K562 (cell line): Measurements from ENCODE around the gene INPP5D.

ENCODE experiments used
- ARHGAP35 ChIP-seq: fragments of 450-650 bp; IDR thresholded peaks from 2 replicates; pipeline ENCODE4 v1.6.1; 2018; ENCODE audit not compliant: partially characterized antibody
- CHD4 ChIP-seq: fragments of 200-600 bp; sonication (generic); IDR thresholded peaks from 3 replicates; pipeline ENCODE4 v1.6.1; 2012; ENCODE audit warnings: low read depth, mild to moderate bottlenecking, mixed read lengths, low read length, inconsistent platforms; ENCODE audit not compliant: insufficient read depth, insufficient replicate concordance, poor library complexity, severe bottlenecking
- CREB1 ChIP-seq, 2 experiments: sonication (generic) in 1 of 2; formaldehyde crosslinking in 1 of 2; IDR thresholded peaks; 2 replicates each; pipeline versions ENCODE4 v1.6.1 to v1.8.0; 2012 to 2022; ENCODE audit warnings: inconsistent platforms in 1 of 2, mild to moderate bottlenecking in 1 of 2, missing genetic modification reagents in 1 of 2, moderate library complexity in 1 of 2
- FOXK1 ChIP-seq: sonication (generic); formaldehyde crosslinking; IDR thresholded peaks from 2 replicates; pipeline ENCODE4 v1.8.0; 2022; ENCODE audit warnings: missing genetic modification reagents, mild to moderate bottlenecking, borderline replicate concordance
- NFIC ChIP-seq: fragments of 450-650 bp; IDR thresholded peaks from 2 replicates; pipeline ENCODE4 v1.6.1; 2017; ENCODE audit warnings: mild to moderate bottlenecking, inconsistent platforms
- POLR3G ChIP-seq: IDR thresholded peaks from 2 replicates; pipeline ENCODE4 v1.6.1; 2011; ENCODE audit not compliant: insufficient read length, insufficient replicate concordance; ENCODE audit errors: extremely low read depth
- SP2 ChIP-seq: IDR thresholded peaks from 2 replicates; pipeline ENCODE4 v1.6.1; 2011; ENCODE audit warnings: mild to moderate bottlenecking, low read depth, low read length, moderate library complexity; ENCODE audit not compliant: poor library complexity, severe bottlenecking; ENCODE audit errors: extremely low read depth
- ZNF41 ChIP-seq: fragments of 250-450 bp; sonication (Bioruptor Pico); conservative IDR thresholded peaks from 2 replicates; pipeline ENCODE4 v1.4.0; 2020; ENCODE audit warnings: mild to moderate bottlenecking
- ZNF561 ChIP-seq: fragments of 450-650 bp; formaldehyde crosslinking; conservative IDR thresholded peaks from 2 replicates; pipeline ENCODE4 v1.4.0; 2020; ENCODE audit warnings: mild to moderate bottlenecking, moderate library complexity
- ZNF764 ChIP-seq: fragments of 250-450 bp; sonication (Bioruptor Pico); IDR thresholded peaks from 2 replicates; pipeline ENCODE4 v1.4.0; 2020; ENCODE audit warnings: low read depth, mild to moderate bottlenecking, moderate library complexity
- TF ChIP-seq, protein P1 (sequence below), 3 experiments: IDR thresholded peaks in 2 of 3; conservative IDR thresholded peaks in 1 of 3; 2 replicates each; pipeline ENCODE4 v1.5.1; 2011 to 2012; ENCODE audit warnings: low read length in 3 of 3, mild to moderate bottlenecking in 3 of 3, control low read depth in 2 of 3, improper control_type of control experiment in 1 of 3, inconsistent platforms in 1 of 3, low read depth in 1 of 3, mixed read lengths in 1 of 3, moderate library complexity in 1 of 3; ENCODE audit not compliant: insufficient read depth in 2 of 3
- TF ChIP-seq, protein P2 (sequence below): fragments of 250-450 bp; sonication (Bioruptor Pico); IDR thresholded peaks from 2 replicates; pipeline ENCODE4 v1.8.0; 2021; ENCODE audit warnings: moderate library complexity, mild to moderate bottlenecking, inconsistent platforms

DNA sequence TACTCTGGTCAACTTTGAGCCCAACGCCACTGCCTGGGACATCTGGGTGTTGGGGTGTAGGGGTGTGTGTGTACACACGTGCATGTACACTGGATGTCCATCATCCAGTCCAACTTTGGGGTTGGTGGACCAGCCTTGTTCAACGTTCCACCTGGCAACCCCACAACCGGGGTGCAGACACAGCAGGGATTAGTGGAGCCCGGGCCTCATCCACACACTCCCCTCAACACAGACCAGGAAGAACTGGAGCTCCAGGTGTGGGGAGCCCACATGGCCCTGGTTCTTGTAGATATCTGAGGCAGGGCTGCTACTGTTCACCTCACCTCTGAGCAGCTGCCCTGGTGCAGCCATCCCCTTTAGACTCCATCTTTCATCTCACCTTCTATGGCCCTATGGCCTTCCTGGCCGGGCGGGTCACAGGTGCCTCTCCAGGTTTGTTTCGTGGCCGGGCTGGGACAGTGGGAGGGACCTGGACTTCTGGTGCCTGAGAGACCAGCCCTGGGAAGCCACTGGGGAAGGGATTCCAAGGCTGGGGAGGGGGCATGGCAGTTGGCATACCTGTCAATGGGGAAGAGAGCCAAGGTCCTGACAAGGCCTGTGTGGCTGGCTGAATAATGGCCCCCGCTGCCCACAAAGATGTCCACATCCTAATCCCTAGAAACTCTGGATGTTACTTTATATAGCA, 20.2 kb upstream of the INPP5D start:
- no peak for TF ChIP-seq POLR3G
- TF ChIP-seq FOXK1 (CRISPR knock-in tag) = no peak
- no peak for TF ChIP-seq NFIC
- TF ChIP-seq SP2 = no peak
- TF ChIP-seq ZNF561 (CRISPR knock-in tag) = no peak
- TF ChIP-seq ZNF764 (CRISPR knock-in tag) = no peak
- TF ChIP-seq, protein P1, sequence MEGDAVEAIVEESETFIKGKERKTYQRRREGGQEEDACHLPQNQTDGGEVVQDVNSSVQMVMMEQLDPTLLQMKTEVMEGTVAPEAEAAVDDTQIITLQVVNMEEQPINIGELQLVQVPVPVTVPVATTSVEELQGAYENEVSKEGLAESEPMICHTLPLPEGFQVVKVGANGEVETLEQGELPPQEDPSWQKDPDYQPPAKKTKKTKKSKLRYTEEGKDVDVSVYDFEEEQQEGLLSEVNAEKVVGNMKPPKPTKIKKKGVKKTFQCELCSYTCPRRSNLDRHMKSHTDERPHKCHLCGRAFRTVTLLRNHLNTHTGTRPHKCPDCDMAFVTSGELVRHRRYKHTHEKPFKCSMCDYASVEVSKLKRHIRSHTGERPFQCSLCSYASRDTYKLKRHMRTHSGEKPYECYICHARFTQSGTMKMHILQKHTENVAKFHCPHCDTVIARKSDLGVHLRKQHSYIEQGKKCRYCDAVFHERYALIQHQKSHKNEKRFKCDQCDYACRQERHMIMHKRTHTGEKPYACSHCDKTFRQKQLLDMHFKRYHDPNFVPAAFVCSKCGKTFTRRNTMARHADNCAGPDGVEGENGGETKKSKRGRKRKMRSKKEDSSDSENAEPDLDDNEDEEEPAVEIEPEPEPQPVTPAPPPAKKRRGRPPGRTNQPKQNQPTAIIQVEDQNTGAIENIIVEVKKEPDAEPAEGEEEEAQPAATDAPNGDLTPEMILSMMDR (IDR thresholded peaks at IDR 0.05 in 2 of 3, conservative IDR thresholded peaks at IDR 0.05 in 1 of 3; ENCODE audit: insufficient read depth in 2 of 3, low read depth in 1 of 3, low read length in 3 of 3) = no peak
- no peak for TF ChIP-seq ARHGAP35
- TF ChIP-seq CREB1 (IDR thresholded peaks at IDR 0.05) = no peak
- no peak for TF ChIP-seq CREB1 (CRISPR knock-in tag; IDR thresholded peaks at IDR 0.05)
- TF ChIP-seq CHD4 = no peak
- TF ChIP-seq, protein P2, sequence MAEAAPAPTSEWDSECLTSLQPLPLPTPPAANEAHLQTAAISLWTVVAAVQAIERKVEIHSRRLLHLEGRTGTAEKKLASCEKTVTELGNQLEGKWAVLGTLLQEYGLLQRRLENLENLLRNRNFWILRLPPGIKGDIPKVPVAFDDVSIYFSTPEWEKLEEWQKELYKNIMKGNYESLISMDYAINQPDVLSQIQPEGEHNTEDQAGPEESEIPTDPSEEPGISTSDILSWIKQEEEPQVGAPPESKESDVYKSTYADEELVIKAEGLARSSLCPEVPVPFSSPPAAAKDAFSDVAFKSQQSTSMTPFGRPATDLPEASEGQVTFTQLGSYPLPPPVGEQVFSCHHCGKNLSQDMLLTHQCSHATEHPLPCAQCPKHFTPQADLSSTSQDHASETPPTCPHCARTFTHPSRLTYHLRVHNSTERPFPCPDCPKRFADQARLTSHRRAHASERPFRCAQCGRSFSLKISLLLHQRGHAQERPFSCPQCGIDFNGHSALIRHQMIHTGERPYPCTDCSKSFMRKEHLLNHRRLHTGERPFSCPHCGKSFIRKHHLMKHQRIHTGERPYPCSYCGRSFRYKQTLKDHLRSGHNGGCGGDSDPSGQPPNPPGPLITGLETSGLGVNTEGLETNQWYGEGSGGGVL (CRISPR knock-in tag) = no peak
- TF ChIP-seq ZNF41 = no peak
